Pancreas (tissue), 10 donors: ENCODE data around the gene SLC25A46. TPM values are rescaled to one million over a fixed set of nuclear protein-coding genes. Genes with fewer than 3 reads are reported as not detected.
A peak's percentile ranks its signal among the peaks of the same experiment; 100 is the strongest.

Source experiments
- ATAC-seq, 4 donors: fragments of 200-7000 bp; cut with Tn5 transposase; one replicate each; pipeline versions ENCODE4 v1.8.0 to v1.9.1; 2020; ENCODE audit warnings: mild to moderate bottlenecking in 4 of 4, moderate library complexity in 4 of 4
- DNase-seq, 6 donors: peaks; one replicate each; pipeline ENCODE4 v3.0.0-alpha.2; 2020
- FAIRE-seq: peaks from 2 replicates; lab custom pipeline; 2012; peaks lifted over from hg19 to GRCh38; lab: Jason Lieb, UNC
- H3K27ac ChIP-seq, 4 donors: fragments of 200-600 bp; sonication (generic); 1 replicate in 3 of 4; 2 replicates in 1 of 4; pipeline versions ENCODE4 v1.5.0 to v1.8.0; 2020
- H3K27me3 ChIP-seq, 4 donors: fragments of 200-600 bp; one replicate each; pipeline ENCODE4 v1.8.0; 2021
- H3K36me3 ChIP-seq, 3 donors: fragments of 200-600 bp; sonication (generic) in 1 of 3; one replicate each; pipeline versions ENCODE4 v1.5.0 to v1.8.0; 2020 to 2021
- H3K4me1 ChIP-seq, 3 donors: fragments of 200-600 bp; one replicate each; pipeline ENCODE4 v1.8.0; 2021
- H3K4me3 ChIP-seq, 4 donors: fragments of 200-600 bp; sonication (generic) in 2 of 4; one replicate each; pipeline versions ENCODE4 v1.5.0 to v1.8.0; 2020 to 2021
- H3K9me3 ChIP-seq, 4 donors: fragments of 200-600 bp; one replicate each; pipeline ENCODE4 v1.8.0; 2021
- WGBS, 2 donors: extraction: QIAGEN DNeasy Blood & Tissue Kit; methylation state at CpG; one replicate each; pipeline ENCODE4 v1.1.7; 2013; 5-methylcytosine and 5-hydroxymethylcytosine counted together
- intact Hi-C, 3 donors: fragments of 100-400 bp; cut with DNase I; formaldehyde crosslinking; loops; one replicate each; pipeline versions ENCODE4 v1.11.1 to v1.14.2; 2022
- polyA plus RNA-seq, 2 donors: library from polyadenylated mRNA; stranded (reverse); fragments of 200-250 nt; gene quantifications; one replicate each; pipeline ENCODE4 v1.2.3, GENCODE V29; 2013
- total RNA-seq, 6 donors: library from RNA; stranded (reverse); fragmentation: NEBNext Ultra II Directional in 4 of 6; extraction: Animal tissue kit (Norgen Biotek cat#: 25700) in 4 of 6; gene quantifications; one replicate each; pipeline versions ENCODE4 v1.2.1 to v1.2.4, GENCODE V29; 2021 to 2023
- TF ChIP-seq, protein P1 (sequence below), 4 donors: fragments of 200-600 bp; sonication (generic) in 3 of 4; IDR thresholded peaks; one replicate each; pipeline versions ENCODE4 v1.5.0 to v1.8.0; 2021; ENCODE audit warnings: antibody characterized with exemption in 4 of 4
- donor health status: healthy with polysubstance abuse.
- donor health status: DM: no; HTN: no; CAD: no; lungs with moderate emphysema.
- donor health status: DM: no; HTN: no; CAD: no.
- donor health status: control.
- donor health status: control.
- donor health status: Bipolar disorder and iron deficiency.
- donor health status: DM: yes; HTN: yes; CAD: no.
- donor health status: DM: no; HTN: no; CAD: no.
- donor health status: DM: no; HTN: no; CAD: no.
- donor health status: DM: yes; HTN: yes; CAD: no.

Gene SLC25A46
- total and polyA plus RNA-seq, 8 donors = 6.1 to 20.7 (median 15.7) TPM

DNA sequence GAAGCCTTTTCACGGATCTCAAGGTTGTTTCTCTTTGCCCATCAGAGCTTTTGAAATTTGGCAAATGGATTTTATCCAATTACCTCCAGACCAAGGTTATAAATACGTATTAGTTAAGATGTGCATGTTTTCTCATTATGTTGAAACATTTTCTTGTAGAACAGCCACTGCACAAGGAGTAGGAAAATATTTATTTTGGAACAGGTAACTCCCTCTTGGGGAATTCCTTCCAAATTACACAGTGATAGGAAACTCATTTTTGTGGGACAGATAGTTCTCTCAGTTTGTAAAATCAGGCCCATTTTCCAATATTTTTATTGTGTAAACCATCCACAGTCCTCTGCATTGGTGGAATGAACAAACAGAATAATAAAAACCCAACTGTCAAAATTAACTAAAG lies 35.3 kb upstream of the SLC25A46 start:
- DNase-seq (no peak), ATAC-seq (peak; percentile 37 to 79 (median 54)), FAIRE-seq (no peak)
- Histone ChIP-seq H3K4me1 (peaks cover 0 to 11% (median 9%) of the 10 kb centered on the region in 3 donors), H3K36me3 (no peaks in the 10 kb centered on the region), H3K27ac (no peak overlapping the region), H3K9me3 (no peaks in the 10 kb centered on the region), H3K27me3 (no peaks in the 10 kb centered on the region), H3K4me3 (no peak overlapping the region)
- TF ChIP-seq, protein P1, sequence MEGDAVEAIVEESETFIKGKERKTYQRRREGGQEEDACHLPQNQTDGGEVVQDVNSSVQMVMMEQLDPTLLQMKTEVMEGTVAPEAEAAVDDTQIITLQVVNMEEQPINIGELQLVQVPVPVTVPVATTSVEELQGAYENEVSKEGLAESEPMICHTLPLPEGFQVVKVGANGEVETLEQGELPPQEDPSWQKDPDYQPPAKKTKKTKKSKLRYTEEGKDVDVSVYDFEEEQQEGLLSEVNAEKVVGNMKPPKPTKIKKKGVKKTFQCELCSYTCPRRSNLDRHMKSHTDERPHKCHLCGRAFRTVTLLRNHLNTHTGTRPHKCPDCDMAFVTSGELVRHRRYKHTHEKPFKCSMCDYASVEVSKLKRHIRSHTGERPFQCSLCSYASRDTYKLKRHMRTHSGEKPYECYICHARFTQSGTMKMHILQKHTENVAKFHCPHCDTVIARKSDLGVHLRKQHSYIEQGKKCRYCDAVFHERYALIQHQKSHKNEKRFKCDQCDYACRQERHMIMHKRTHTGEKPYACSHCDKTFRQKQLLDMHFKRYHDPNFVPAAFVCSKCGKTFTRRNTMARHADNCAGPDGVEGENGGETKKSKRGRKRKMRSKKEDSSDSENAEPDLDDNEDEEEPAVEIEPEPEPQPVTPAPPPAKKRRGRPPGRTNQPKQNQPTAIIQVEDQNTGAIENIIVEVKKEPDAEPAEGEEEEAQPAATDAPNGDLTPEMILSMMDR (IDR thresholded peaks at IDR 0.05) = no peak
- intact Hi-C loops = no loop called here
- 13 to 20% methylated on average over 2 of the region's 2 CpGs for WGBS, 2 donors

DNA sequence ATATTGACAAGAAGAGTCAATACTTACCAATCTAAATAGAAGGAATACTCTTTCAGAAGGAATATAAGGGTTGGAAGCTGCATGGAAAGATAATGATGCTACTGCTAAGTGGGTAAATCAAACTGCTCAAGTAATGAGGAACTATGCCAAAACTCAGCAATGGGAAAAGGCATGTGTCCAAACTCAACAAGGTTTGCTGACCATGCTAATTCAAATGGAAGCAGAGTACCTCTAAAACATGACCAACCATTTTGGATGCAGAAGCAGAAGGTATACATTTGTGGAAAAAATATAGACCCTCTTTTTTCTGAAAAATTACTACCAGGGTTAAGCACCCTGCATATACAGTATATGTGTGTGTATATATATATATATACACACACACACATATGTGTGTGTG lies 33.5 kb upstream of the SLC25A46 start:
- FAIRE-seq (no peak), DNase-seq (no peak), ATAC-seq (no peak)
- no peaks in the 10 kb centered on the region for H3K27me3 ChIP-seq
- intact Hi-C loops = no loop called here
- H3K9me3 ChIP-seq = no peaks in the 10 kb centered on the region
- no peaks in the 10 kb centered on the region for H3K36me3 ChIP-seq
- H3K4me1 ChIP-seq = peaks cover 0 to 11% (median 9%) of the 10 kb centered on the region in 3 donors
- no peak overlapping the region for H3K27ac ChIP-seq
- TF ChIP-seq, protein P1 (IDR thresholded peaks at IDR 0.05) = no peak
- H3K4me3 ChIP-seq = no peak overlapping the region

DNA sequence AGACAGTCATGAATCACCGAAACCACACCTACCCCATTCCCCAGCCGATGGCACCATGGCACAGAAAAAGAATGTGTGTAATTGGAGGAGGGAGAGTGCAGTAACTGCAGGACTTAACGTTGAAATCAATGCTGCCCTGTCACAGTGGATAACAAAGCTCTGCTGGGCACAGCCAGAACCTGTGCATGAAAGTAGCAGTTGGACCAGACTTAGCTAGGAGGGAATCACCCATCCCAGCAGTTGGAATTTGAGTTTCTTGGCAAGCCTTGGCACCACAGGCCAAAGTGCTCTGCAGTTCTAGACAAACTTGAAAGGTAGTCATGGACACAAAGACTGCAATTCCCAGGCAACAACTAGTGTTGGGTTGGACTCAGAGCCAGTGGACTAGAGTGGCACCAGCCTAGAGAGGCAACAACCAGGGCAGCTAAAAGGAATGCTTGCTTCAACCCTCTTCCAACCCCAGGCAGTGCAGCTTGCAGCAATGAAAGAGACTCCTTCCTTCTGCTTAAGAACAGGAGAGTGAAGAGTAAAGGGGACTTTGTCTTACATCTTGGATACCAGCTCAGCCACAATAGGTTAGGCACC lies 31.5 kb upstream of the SLC25A46 start:
- WGBS, 2 donors = 63% methylated on average over 3 of the region's 3 CpGs
- TF ChIP-seq, protein P1 (IDR thresholded peaks at IDR 0.05) = no peak
- intact Hi-C loops = no loop called here

DNA sequence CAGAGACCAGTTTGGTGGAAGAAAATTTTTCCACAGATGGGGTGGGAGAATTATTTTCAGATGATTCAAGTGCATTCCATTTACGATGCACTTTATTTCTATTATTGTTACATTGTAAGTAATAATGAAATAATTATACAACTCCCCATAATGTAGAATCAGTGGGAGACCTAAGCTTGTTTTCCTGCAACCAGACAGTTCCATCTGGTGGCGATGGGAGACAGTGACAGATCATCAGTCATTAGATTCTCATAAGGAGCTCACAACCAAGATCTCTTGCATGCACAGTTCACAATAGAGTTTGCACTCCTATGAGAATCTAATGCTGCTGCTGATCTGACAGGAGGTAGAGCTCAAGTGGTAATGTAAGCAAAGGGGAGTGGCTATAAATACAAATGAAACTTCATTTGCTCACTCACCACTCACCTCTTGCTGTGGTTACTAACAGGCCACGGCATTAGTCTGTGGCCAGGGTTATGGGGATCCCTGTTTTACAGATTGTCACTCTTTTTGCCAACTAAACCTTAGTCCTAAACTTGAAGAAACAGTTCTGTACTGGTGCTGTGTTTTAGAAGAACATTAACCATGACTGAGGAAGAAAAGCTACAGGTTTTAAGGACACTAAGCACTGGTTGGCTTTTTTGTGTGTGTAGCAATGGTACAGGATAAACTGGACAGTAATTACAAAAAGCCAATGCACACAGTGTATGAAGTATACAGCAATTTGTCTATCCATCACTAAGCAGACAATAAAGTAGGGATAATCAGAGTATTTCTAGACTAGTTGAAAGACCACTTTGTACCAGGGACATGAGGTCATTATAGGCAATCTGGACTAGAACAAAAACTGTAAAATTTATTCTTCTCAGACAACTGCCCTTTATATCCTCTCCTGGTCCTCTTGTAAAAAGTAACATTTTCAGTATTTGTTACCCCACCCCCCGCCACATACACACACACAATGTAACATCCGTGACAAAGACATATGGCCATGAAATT lies 22.3 kb upstream of the SLC25A46 start:
- Histone ChIP-seq H3K27me3 (no peaks in the 10 kb centered on the region), H3K9me3 (no peaks in the 10 kb centered on the region), H3K4me1 (no peaks in the 10 kb centered on the region), H3K36me3 (no peaks in the 10 kb centered on the region), H3K27ac (no peak overlapping the region), H3K4me3 (no peak overlapping the region)
- TF ChIP-seq, protein P1 (IDR thresholded peaks at IDR 0.05) = no peak
- DNase-seq (no peak), FAIRE-seq (no peak), ATAC-seq (no peak)
- intact Hi-C loops = no loop called here
- WGBS, 2 donors = 74 to 89% methylated on average over 5 of the region's 5 CpGs

More for the DNA sequence above, 31.5 kb upstream of the SLC25A46 start:
- no peak for FAIRE-seq
- DNase-seq = no peak
- ATAC-seq = no peak
- H3K36me3 ChIP-seq = no peaks in the 10 kb centered on the region
- no peak overlapping the region for H3K27ac ChIP-seq
- no peak overlapping the region for H3K4me3 ChIP-seq
- peaks cover 0 to 10% (median 9%) of the 10 kb centered on the region in 3 donors for H3K4me1 ChIP-seq
- H3K9me3 ChIP-seq = no peaks in the 10 kb centered on the region
- H3K27me3 ChIP-seq = no peaks in the 10 kb centered on the region
